Measurements from ENCODE around the gene RBL2.

The RBL2 gene

GRCh38 chr16:53478965-53479364 lies 44.7 kb downstream of the RBL2 start:
- Histone ChIP-seq H3K36me3 (peaks cover 43% of the 10 kb centered on the region), H3K27ac (peak overlapping the region; percentile 95), H3K27me3 (no peaks in the 10 kb centered on the region), H3K4me3 (ENCODE audit: low read depth in 1 of 2, low read length in 1 of 2) (no peak overlapping the region), H3K4me1 (ENCODE audit: control insufficient read depth in 1 of 2, insufficient read depth in 1 of 2, low read depth in 1 of 2, low read length in 1 of 2) (peaks cover 48 to 54% of the 10 kb centered on the region in 2 experiments), H3K9me3 (no peaks in the 10 kb centered on the region)
- TF ChIP-seq CTCF (IDR thresholded peaks at IDR 0.05) = no peak

GRCh38 chr16:53480394-53480793 lies 46.1 kb downstream of the RBL2 start:
- H3K27ac ChIP-seq = peak overlapping the region; percentile 95
- no peaks in the 10 kb centered on the region for H3K9me3 ChIP-seq
- no peaks in the 10 kb centered on the region for H3K27me3 ChIP-seq
- H3K36me3 ChIP-seq = peaks cover 38% of the 10 kb centered on the region
- H3K4me1 ChIP-seq (ENCODE audit: control insufficient read depth in 1 of 2, insufficient read depth in 1 of 2, low read depth in 1 of 2, low read length in 1 of 2) = peaks cover 48 to 61% of the 10 kb centered on the region in 2 experiments
- TF ChIP-seq CTCF (IDR thresholded peaks at IDR 0.05) = no peak
- no peak overlapping the region for H3K4me3 ChIP-seq (ENCODE audit: low read depth in 1 of 2, low read length in 1 of 2)

GRCh38 chr16:53482123-53482522 lies 47.9 kb downstream of the RBL2 start:
- H3K4me3 ChIP-seq (ENCODE audit: low read depth in 1 of 2, low read length in 1 of 2) = peak overlapping the region; percentile 6 to 44
- H3K27ac ChIP-seq = peak overlapping the region; percentile 95
- H3K9me3 ChIP-seq = no peaks in the 10 kb centered on the region
- TF ChIP-seq CTCF (IDR thresholded peaks at IDR 0.05) = peak; percentile 18
- H3K36me3 ChIP-seq = peaks cover 47% of the 10 kb centered on the region
- peaks cover 48 to 61% of the 10 kb centered on the region in 2 experiments for H3K4me1 ChIP-seq (ENCODE audit: control insufficient read depth in 1 of 2, insufficient read depth in 1 of 2, low read depth in 1 of 2, low read length in 1 of 2)
- H3K27me3 ChIP-seq = no peaks in the 10 kb centered on the region

GRCh38 chr16:53484542-53484941 lies 50.3 kb downstream of the RBL2 start:
- Histone ChIP-seq H3K4me3 (ENCODE audit: low read depth in 1 of 2, low read length in 1 of 2) (no peak overlapping the region), H3K36me3 (peaks cover 68% of the 10 kb centered on the region), H3K27me3 (no peaks in the 10 kb centered on the region), H3K4me1 (ENCODE audit: control insufficient read depth in 1 of 2, insufficient read depth in 1 of 2, low read depth in 1 of 2, low read length in 1 of 2) (peaks cover 41 to 51% of the 10 kb centered on the region in 2 experiments), H3K27ac (peak overlapping the region; percentile 9), H3K9me3 (no peaks in the 10 kb centered on the region)
- no peak for TF ChIP-seq CTCF (IDR thresholded peaks at IDR 0.05)

- TF ChIP-seq CTCF (IDR thresholded peaks at IDR 0.05) = no peak
These were observed 52.0 kb downstream of the RBL2 start for GRCh38 chr16:53486230-53486629.

GRCh38 chr16:53489755-53490154 lies 55.5 kb downstream of the RBL2 start:
- peaks cover 91% of the 10 kb centered on the region for H3K36me3 ChIP-seq

More at GRCh38 chr16:53486230-53486629, 52.0 kb downstream of the RBL2 start:
- Histone ChIP-seq H3K4me3 (ENCODE audit: low read depth in 1 of 2, low read length in 1 of 2) (no peak overlapping the region), H3K27ac (peak overlapping the region; percentile 16), H3K36me3 (peaks cover 70% of the 10 kb centered on the region), H3K9me3 (no peaks in the 10 kb centered on the region), H3K27me3 (no peaks in the 10 kb centered on the region), H3K4me1 (ENCODE audit: control insufficient read depth in 1 of 2, insufficient read depth in 1 of 2, low read depth in 1 of 2, low read length in 1 of 2) (peaks cover 24 to 34% of the 10 kb centered on the region in 2 experiments)

More at GRCh38 chr16:53489755-53490154, 55.5 kb downstream of the RBL2 start:
- Histone ChIP-seq H3K9me3 (no peaks in the 10 kb centered on the region), H3K4me3 (ENCODE audit: low read depth in 1 of 2, low read length in 1 of 2) (no peak overlapping the region), H3K4me1 (ENCODE audit: control insufficient read depth in 1 of 2, insufficient read depth in 1 of 2, low read depth in 1 of 2, low read length in 1 of 2) (no peaks in the 10 kb centered on the region), H3K27me3 (no peaks in the 10 kb centered on the region), H3K27ac (peak overlapping the region; percentile 40)
- TF ChIP-seq CTCF (IDR thresholded peaks at IDR 0.05) = no peak
